GM12878 (cell line): ENCODE data around the gene CDC7. TPM values are rescaled to one million over a fixed set of nuclear protein-coding genes. Genes with fewer than 3 reads are reported as not detected.

Experiments
- ATAC-seq: fragments of 200-7000 bp; cut with Tn5 transposase; 3 replicates; pipeline ENCODE4 v1.9.1; 2020; ENCODE audit warnings: mild to moderate bottlenecking, moderate library complexity
- BruUV-seq: library from RNA; stranded (reverse); fragments of 400-500 nt; replicated peaks from 2 replicates; lab custom pipeline; 2021; lab: Mats Ljungman, UMichigan
- CTCF ChIA-PET: fragments of 300-600 bp; sonication (Branson Sonifier 250); formaldehyde crosslinking; extraction: SDS; loops from one replicate; lab custom pipeline; 2021; ENCODE audit warnings: inconsistent platforms; lab: Yijun Ruan, JAX
- POLR2A ChIA-PET: fragments of 350-600 bp; formaldehyde crosslinking; extraction: SDS; loops from one replicate; lab custom pipeline; 2021; ENCODE audit warnings: inconsistent platforms; lab: Charles Lee
- RAD21 ChIA-PET: fragments of 300-600 bp; sonication (Branson Sonifier 250); formaldehyde crosslinking; loops from one replicate; lab custom pipeline; 2023; ENCODE audit warnings: antibody characterized with exemption; ENCODE audit not compliant: unreplicated experiment; lab: Charles Lee
- SMC1A ChIA-PET: fragments of 300-600 bp; sonication (Branson Sonifier 250); formaldehyde crosslinking; loops from one replicate; lab custom pipeline; 2023; ENCODE audit not compliant: unreplicated experiment, uncharacterized antibody; lab: Charles Lee
- DNase-seq: peaks from one replicate; pipeline ENCODE4 v3.0.0-alpha.2; 2011; ENCODE audit warnings: low read depth, low spot score
- FAIRE-seq: peaks from 3 replicates; lab custom pipeline; 2011; peaks lifted over from hg19 to GRCh38; lab: Jason Lieb, UNC
- H2AFZ ChIP-seq: 2 replicates; pipeline ENCODE4 v1.6.0; 2011; ENCODE audit warnings: low read depth, low read length, control low read depth; ENCODE audit not compliant: control insufficient read depth
- H3K27ac ChIP-seq: 2 replicates; pipeline ENCODE4 v1.5.1; 2011; ENCODE audit warnings: control low read depth; ENCODE audit not compliant: control insufficient read depth, insufficient read depth
- H3K27me3 ChIP-seq, 2 experiments: replicated peaks in 1 of 2; 2 replicates each; pipeline versions ENCODE4 v1.6.0 to v1.6.1; 2011; ENCODE audit warnings: low read length in 1 of 2; ENCODE audit not compliant: control insufficient read depth in 2 of 2, insufficient read depth in 2 of 2
- H3K36me3 ChIP-seq, 2 experiments: 2 replicates each; pipeline ENCODE4 v1.5.1; 2011; ENCODE audit warnings: low read length in 1 of 2; ENCODE audit not compliant: control insufficient read depth in 2 of 2, insufficient read depth in 2 of 2
- H3K4me1 ChIP-seq: 2 replicates; pipeline ENCODE4 v1.6.1; 2011; ENCODE audit warnings: mild to moderate bottlenecking, low read length, moderate library complexity, mixed read lengths; ENCODE audit not compliant: control insufficient read depth, insufficient read depth
- H3K4me2 ChIP-seq: 2 replicates; pipeline ENCODE4 v1.6.0; 2011; ENCODE audit warnings: control low read depth; ENCODE audit not compliant: control insufficient read depth, insufficient read depth
- H3K4me3 ChIP-seq: fragments of 200-600 bp; sonication (generic); 2 replicates; pipeline ENCODE4 v1.5.1; 2016
- H3K79me2 ChIP-seq: 2 replicates; pipeline ENCODE4 v1.6.0; 2011; ENCODE audit warnings: low read length; ENCODE audit not compliant: control insufficient read depth, insufficient read depth
- H3K9ac ChIP-seq: 2 replicates; pipeline ENCODE4 v1.8.0; 2011; ENCODE audit warnings: low read length, control low read depth, mixed read lengths; ENCODE audit not compliant: control insufficient read depth, insufficient read depth
- H3K9me3 ChIP-seq: replicated peaks from 3 replicates; pipeline ENCODE4 v1.5.1; 2011; ENCODE audit warnings: mild to moderate bottlenecking, low read length; ENCODE audit not compliant: control insufficient read depth, insufficient read depth
- H4K20me1 ChIP-seq: 2 replicates; pipeline ENCODE4 v1.6.0; 2011; ENCODE audit not compliant: control insufficient read depth, insufficient read depth
- CEBPZ ChIP-seq: fragments of 150-350 bp; IDR thresholded peaks from 2 replicates; pipeline ENCODE4 v1.6.1; 2016; ENCODE audit warnings: low read depth, low read length
- E2F4 ChIP-seq: IDR thresholded peaks from 2 replicates; pipeline ENCODE4 v1.6.1; 2012; ENCODE audit warnings: low read depth, low read length, improper control_type of control experiment
- E4F1 ChIP-seq: fragments of 450-650 bp; IDR thresholded peaks from 2 replicates; pipeline ENCODE4 v1.6.1; 2018; ENCODE audit warnings: borderline replicate concordance, mild to moderate bottlenecking; ENCODE audit not compliant: partially characterized antibody
- MXI1 ChIP-seq: fragments of 150-350 bp; IDR thresholded peaks from 2 replicates; pipeline ENCODE4 v1.6.1; 2011; ENCODE audit warnings: low read depth, mild to moderate bottlenecking, inconsistent platforms, low read length, improper control_type of control experiment
- RAD21 ChIP-seq: IDR thresholded peaks from 2 replicates; pipeline ENCODE4 v1.6.1; 2011; ENCODE audit warnings: mild to moderate bottlenecking, low read depth, low read length, moderate library complexity; ENCODE audit not compliant: insufficient read depth
- SMC3 ChIP-seq: IDR thresholded peaks from 2 replicates; pipeline ENCODE4 v1.6.1; 2011; ENCODE audit warnings: low read length, improper control_type of control experiment, borderline replicate concordance
- TAF1 ChIP-seq: IDR thresholded peaks from 2 replicates; pipeline ENCODE4 v1.6.1; 2011; ENCODE audit warnings: mild to moderate bottlenecking, low read depth, low read length, borderline replicate concordance
- WGBS: methylation state at CpG from one replicate; pipeline ENCODE4 v1.1.6; 2016; ENCODE audit warnings: low lambda C conversion rate; ENCODE audit not compliant: insufficient replicate concordance, insufficient coverage; ENCODE audit errors: missing lambda C conversion rate; 5-methylcytosine and 5-hydroxymethylcytosine counted together
- in situ Hi-C: fragments of 300-500 bp; cut with MboI; formaldehyde crosslinking; loops from 9 replicates; pipeline ENCODE4 v1.14.3; 2018; ENCODE audit warnings: mixed read lengths
- intact Hi-C: fragments of 100-400 bp; cut with micrococcal nuclease; formaldehyde crosslinking; loops from one replicate; pipeline ENCODE4 v1.14.2; 2022; ENCODE audit not compliant: unreplicated experiment
- polyA plus RNA-seq, 11 experiments: library from polyadenylated mRNA; depleted of rRNA in 4 of 11; unstranded in 6 of 11; stranded (reverse) in 5 of 11; fragments of >200 nt; fragmentation: Nextera tagmentation in 4 of 11; fragmentation: Illumina TruSeq in 1 of 11; extraction: Ambion mirVana in 4 of 11; extraction: Trizol in 1 of 11; gene quantifications; 1 replicate in 1 of 11; 2 replicates in 10 of 11; pipeline versions ENCODE4 v1.2.1 to v1.2.3, GENCODE V29; 2011 to 2016; ENCODE audit warnings: inconsistent platforms in 2 of 11, missing spikeins in 2 of 11, low read depth in 1 of 11
- total RNA-seq, 4 experiments: library from RNA; depleted of rRNA in 3 of 4; stranded (reverse); fragments of >200 nt in 3 of 4; fragmentation: Illumina TruSeq in 1 of 4; extraction: Trizol in 1 of 4; gene quantifications; 2 replicates each; pipeline versions ENCODE4 v1.2.1 to v1.2.3, GENCODE V29; 2013 to 2021

The CDC7 gene
- total and polyA plus RNA-seq, 10 of the 15 experiments (the other 5 are each of a cell fraction or from before 2014, with no cell fraction given): 14.9 to 37.8 (median 26.0) TPM

- H3K4me3 ChIP-seq: no peak overlapping the region
- no peak overlapping the region for H2AFZ ChIP-seq
- ATAC-seq (no peak), FAIRE-seq (no peak), DNase-seq (no peak)
- H3K27me3 ChIP-seq: no peaks in the 10 kb centered on the region
- H3K9me3 ChIP-seq: no peaks in the 10 kb centered on the region
- ChIA-PET SMC1A (interaction anchor here (1.0 to 2.9 kb wide), 10 partner anchors 9 to 416 kb away, joined by 3 to 19 read pairs (median 8); no protein-coding TSS in a partner anchor), RAD21 (interaction anchor here (0.7 to 3.7 kb wide), 7 partner anchors 11 to 797 kb away, joined by 3 to 27 read pairs (median 3); partner anchors contain the start of gene CDC7), POLR2A (interaction anchor here (0.9 kb wide), 1 partner anchor 12 kb away, joined by 3 read pairs; no protein-coding TSS in a partner anchor), CTCF (interaction anchor here (0.7 to 5.4 kb wide), 18 partner anchors 10 to 467 kb away, joined by 3 to 59 read pairs (median 4); partner anchors contain the start of gene CDC7)
- H3K27ac ChIP-seq: no peak overlapping the region
- H3K36me3 ChIP-seq: peaks cover 0 to 9% of the 10 kb centered on the region in 2 experiments; a peak in 2 of 4 replicates
- no peak overlapping the region for H3K9ac ChIP-seq
- intact Hi-C loops: no loop called here
- no peak overlapping the region for H3K4me2 ChIP-seq
- BruUV-seq: no TSS peak
- no peaks in the 10 kb centered on the region for H3K4me1 ChIP-seq
- H3K79me2 ChIP-seq: no peaks in the 10 kb centered on the region; the same call in 1 of the 2 replicates
- TF ChIP-seq MXI1 (no peak), RAD21 (0 out of 2 replicates have a peak, but pooled peaks have one; percentile 23), TAF1 (no peak)
- no peaks in the 10 kb centered on the region for H4K20me1 ChIP-seq
- WGBS: 100% methylated on average over 2 of the region's 2 CpGs
- in situ Hi-C loops: loop anchor here (5.0 to 25.0 kb wide), 3 partner anchors 374 to 1099 kb away; partner anchors contain the start of gene TGFBR3
Observed at GRCh38 chr1:91513160-91513559, 12.5 kb downstream of the CDC7 start.

GRCh38 chr1:91513706-91514105, 13.1 kb downstream of the CDC7 start:
- H3K4me2 ChIP-seq: no peak overlapping the region
- in situ Hi-C loops (loop anchor here (5.0 to 25.0 kb wide), 3 partner anchors 374 to 1099 kb away; partner anchors contain the start of gene TGFBR3), intact Hi-C loops (no loop called here)
- H3K9ac ChIP-seq: no peak overlapping the region
- ChIA-PET RAD21 (interaction anchor here (1.0 to 3.7 kb wide), 6 partner anchors 10 to 797 kb away, joined by 3 to 27 read pairs (median 4); partner anchors contain the start of gene CDC7), CTCF (interaction anchor here (1.2 to 5.4 kb wide), 10 partner anchors 9 to 413 kb away, joined by 3 to 59 read pairs (median 7); partner anchors contain the start of gene CDC7), SMC1A (interaction anchor here (0.8 to 2.9 kb wide), 9 partner anchors 9 to 418 kb away, joined by 3 to 10 read pairs (median 6); no protein-coding TSS in a partner anchor), POLR2A (interaction anchor here (0.9 kb wide), 1 partner anchor 12 kb away, joined by 3 read pairs; no protein-coding TSS in a partner anchor)
- H3K9me3 ChIP-seq: no peaks in the 10 kb centered on the region
- ATAC-seq (no peak), DNase-seq (no peak), FAIRE-seq (no peak)
- BruUV-seq: no TSS peak
- no peak overlapping the region for H2AFZ ChIP-seq
- 100% methylated on average over 1 of the region's 1 CpG for WGBS
- no peaks in the 10 kb centered on the region for H3K4me1 ChIP-seq
- no peak overlapping the region for H3K27ac ChIP-seq
- no peak overlapping the region for H3K4me3 ChIP-seq
- no peaks in the 10 kb centered on the region for H3K27me3 ChIP-seq
- no peaks in the 10 kb centered on the region for H3K79me2 ChIP-seq
- H4K20me1 ChIP-seq: no peaks in the 10 kb centered on the region
- H3K36me3 ChIP-seq: peaks cover 0 to 9% of the 10 kb centered on the region in 2 experiments; a peak in 2 of 4 replicates
- TF ChIP-seq SMC3: no peak
- no peak for TF ChIP-seq E4F1
- TF ChIP-seq CEBPZ: no peak
- TF ChIP-seq E2F4: no peak
